PFSK-1 (cell line): ENCODE measurements around the gene PRKAG2.

Experiments used
- FOXP2 ChIP-seq: optimal IDR thresholded peaks from 2 replicates; pipeline ENCODE3; 2011; ENCODE audit warnings: borderline replicate concordance, control low read depth, inconsistent platforms; ENCODE audit not compliant: insufficient read depth; ENCODE audit errors: extremely low read length, extremely low read depth
- POLR2AphosphoS5 ChIP-seq: IDR thresholded peaks from 2 replicates; pipeline ENCODE4 v1.6.1; 2012; ENCODE audit warnings: low read depth, mild to moderate bottlenecking, control low read depth, low read length, moderate library complexity
- REST ChIP-seq, 2 experiments: IDR thresholded peaks; 2 replicates each; pipeline versions ENCODE4 v1.6.1 to v1.8.0; 2011 to 2012; ENCODE audit warnings: low read depth in 2 of 2, low read length in 2 of 2, control low read depth in 1 of 2, inconsistent platforms in 1 of 2, mild to moderate bottlenecking in 1 of 2, moderate library complexity in 1 of 2; ENCODE audit not compliant: insufficient read depth in 1 of 2
- SIN3A ChIP-seq: IDR thresholded peaks from 2 replicates; pipeline ENCODE4 v1.6.1; 2012; ENCODE audit warnings: mild to moderate bottlenecking, low read length, moderate library complexity, borderline replicate concordance; ENCODE audit not compliant: insufficient read depth
- TAF1 ChIP-seq: IDR thresholded peaks from 2 replicates; pipeline ENCODE4 v1.6.1; 2012; ENCODE audit warnings: low read length, control low read depth, borderline replicate concordance; ENCODE audit not compliant: insufficient read depth

PRKAG2 gene

GRCh38 chr7:151585744-151586393, 291.0 kb downstream of the PRKAG2 start:
- no peak for TF ChIP-seq TAF1
- TF ChIP-seq SIN3A = no peak
- TF ChIP-seq REST (IDR thresholded peaks at IDR 0.05; ENCODE audit: insufficient read depth in 1 of 2, low read depth in 2 of 2, low read length in 2 of 2) = no peak
- TF ChIP-seq POLR2AphosphoS5 = no peak
- TF ChIP-seq FOXP2 = no peak

GRCh38 chr7:151581741-151582140, 295.2 kb downstream of the PRKAG2 start:
- no peak for TF ChIP-seq SIN3A
- TF ChIP-seq REST (IDR thresholded peaks at IDR 0.05; ENCODE audit: insufficient read depth in 1 of 2, low read depth in 2 of 2, low read length in 2 of 2) = no peak
- TF ChIP-seq POLR2AphosphoS5 = no peak
- TF ChIP-seq TAF1 = no peak
- TF ChIP-seq FOXP2 = no peak

GRCh38 chr7:151579644-151580043, 297.3 kb downstream of the PRKAG2 start:
- TF ChIP-seq FOXP2 (no peak), POLR2AphosphoS5 (no peak), SIN3A (no peak), TAF1 (no peak), REST (IDR thresholded peaks at IDR 0.05; ENCODE audit: insufficient read depth in 1 of 2, low read depth in 2 of 2, low read length in 2 of 2) (no peak)

GRCh38 chr7:151575410-151575809, 301.5 kb downstream of the PRKAG2 start:
- TF ChIP-seq POLR2AphosphoS5 (no peak), FOXP2 (no peak), TAF1 (no peak), SIN3A (no peak), REST (IDR thresholded peaks at IDR 0.05; ENCODE audit: insufficient read depth in 1 of 2, low read depth in 2 of 2, low read length in 2 of 2) (no peak)

GRCh38 chr7:151572136-151572535, 304.8 kb downstream of the PRKAG2 start:
- TF ChIP-seq FOXP2 (no peak), POLR2AphosphoS5 (no peak), TAF1 (no peak), SIN3A (no peak), REST (IDR thresholded peaks at IDR 0.05; ENCODE audit: insufficient read depth in 1 of 2, low read depth in 2 of 2, low read length in 2 of 2) (no peak)
